Activated effector memory CD4-positive, alpha-beta T cell treated with Interleukin-2 at 50 U/mL for 16 hours (primary cell): ENCODE data around the gene SALL4.

Experiments used
- DNase-seq: peaks from one replicate; pipeline ENCODE4 v3.0.0-alpha.2; 2020

Gene SALL4

GRCh38 chr20:51734876-51735720 lies 67.2 kb downstream of the SALL4 start:
- no peak for DNase-seq

GRCh38 chr20:51733070-51733469 lies 69.3 kb downstream of the SALL4 start:
- no peak for DNase-seq
